B cell (primary cell): ENCODE measurements around the gene NADK2. TPM values are rescaled to one million over a fixed set of nuclear protein-coding genes. Genes with fewer than 3 reads are reported as not detected.

Source experiments
- ATAC-seq: fragments of 200-7000 bp; cut with Tn5 transposase; one replicate; pipeline ENCODE4 v1.10.0; 2021; ENCODE audit warnings: low read depth, mild to moderate bottlenecking, moderate number of reproducible peaks, moderate library complexity
- CTCF ChIA-PET: fragments of 350-600 bp; sonication (Branson Sonifier 250); formaldehyde crosslinking; loops from one replicate; lab custom pipeline; 2021; ENCODE audit warnings: antibody characterized with exemption, inconsistent platforms; lab: Charles Lee
- POLR2A ChIA-PET: fragments of 350-600 bp; sonication (Branson Sonifier 250); formaldehyde crosslinking; loops from one replicate; lab custom pipeline; 2021; ENCODE audit warnings: antibody characterized with exemption; lab: Charles Lee
- DNase-seq: peaks from one replicate; pipeline ENCODE4 v3.0.0; 2013
- H2AFZ ChIP-seq: 2 replicates; pipeline ENCODE4 v1.6.1; 2012; ENCODE audit warnings: mild to moderate bottlenecking, low read depth, low read length; ENCODE audit not compliant: insufficient read depth, poor library complexity, severe bottlenecking
- H3K27ac ChIP-seq, 2 donors: 1 replicate in 1 of 2; 2 replicates in 1 of 2; pipeline ENCODE4 v1.5.1; 2012 to 2013; ENCODE audit warnings: low read length in 2 of 2, mild to moderate bottlenecking in 2 of 2, moderate library complexity in 1 of 2
- H3K27me3 ChIP-seq, 4 experiments: fragments of 200-600 bp in 1 of 4; sonication (generic) in 1 of 4; replicated peaks in 1 of 4; 1 replicate in 2 of 4; 2 replicates in 2 of 4; pipeline versions ENCODE4 v1.6.1 to v1.7.0; 2013 to 2016; ENCODE audit warnings: low read length in 3 of 4, mild to moderate bottlenecking in 2 of 4, mixed read lengths in 1 of 4, moderate library complexity in 1 of 4; ENCODE audit not compliant: insufficient read depth in 4 of 4, control insufficient read depth in 3 of 4; ENCODE audit errors: control extremely low read depth in 1 of 4
- H3K36me3 ChIP-seq, 2 experiments: replicated peaks in 1 of 2; 1 replicate in 1 of 2; 2 replicates in 1 of 2; pipeline versions ENCODE4 v1.6.1 to v1.7.1; 2013; ENCODE audit warnings: low read length in 1 of 2; ENCODE audit not compliant: insufficient read depth in 2 of 2, control insufficient read depth in 1 of 2; ENCODE audit errors: control extremely low read depth in 1 of 2, extremely low read depth in 1 of 2
- H3K4me1 ChIP-seq, 2 donors: fragments of 200-600 bp in 1 of 2; sonication (generic) in 1 of 2; 1 replicate in 1 of 2; 2 replicates in 1 of 2; pipeline versions ENCODE4 v1.5.1 to v1.6.1; 2013 to 2017; ENCODE audit warnings: low read length in 2 of 2; ENCODE audit not compliant: control insufficient read depth in 2 of 2, insufficient read depth in 2 of 2
- H3K4me2 ChIP-seq: replicated peaks from 2 replicates; pipeline ENCODE3; 2012; ENCODE audit warnings: mild to moderate bottlenecking, low read depth, low read length; ENCODE audit not compliant: poor library complexity, severe bottlenecking
- H3K4me3 ChIP-seq, 5 experiments: fragments of 200-600 bp in 1 of 5; sonication (generic) in 1 of 5; 1 replicate in 3 of 5; 2 replicates in 2 of 5; pipeline versions ENCODE4 v1.5.1 to v1.7.0; 2011 to 2016; ENCODE audit warnings: low read length in 4 of 5, mild to moderate bottlenecking in 4 of 5, low read depth in 2 of 5, control low read depth in 1 of 5, moderate library complexity in 1 of 5; ENCODE audit not compliant: insufficient read depth in 1 of 5; ENCODE audit errors: control extremely low read depth in 1 of 5, extremely low read depth in 1 of 5
- H3K79me2 ChIP-seq: fragments of 200-600 bp; sonication (generic); one replicate; pipeline ENCODE4 v1.6.0; 2016; ENCODE audit warnings: low read length; ENCODE audit not compliant: control insufficient read depth, insufficient read depth
- H3K9ac ChIP-seq: fragments of 200-600 bp; sonication (generic); 2 replicates; pipeline ENCODE4 v1.6.1; 2017; ENCODE audit warnings: mild to moderate bottlenecking, low read length, moderate library complexity
- H3K9me3 ChIP-seq, 3 donors: one replicate each; pipeline versions ENCODE4 v1.6.1 to v1.7.1; 2013; ENCODE audit warnings: low read length in 2 of 3; ENCODE audit not compliant: control insufficient read depth in 2 of 3, insufficient read depth in 1 of 3; ENCODE audit errors: control extremely low read depth in 1 of 3
- H4K20me1 ChIP-seq: 2 replicates; pipeline ENCODE4 v1.6.0; 2012; ENCODE audit warnings: mild to moderate bottlenecking, low read length; ENCODE audit not compliant: insufficient read depth, control insufficient read depth, poor library complexity, severe bottlenecking
- H3K27ac Mint-ChIP-seq: one replicate; pipeline ENCODE4 v1.8.0; 2021; ENCODE audit warnings: mixed read lengths
- H3K27me3 Mint-ChIP-seq: one replicate; pipeline ENCODE4 v1.8.0; 2021; ENCODE audit warnings: mixed read lengths
- H3K4me1 Mint-ChIP-seq: one replicate; pipeline ENCODE4 v1.8.0; 2021; ENCODE audit warnings: mixed read lengths
- H3K4me3 Mint-ChIP-seq: one replicate; pipeline ENCODE4 v1.8.0; 2021; ENCODE audit warnings: mixed read lengths
- H3K9me3 Mint-ChIP-seq: one replicate; pipeline ENCODE4 v1.8.0; 2022; ENCODE audit warnings: mixed read lengths; ENCODE audit not compliant: insufficient read depth
- CTCF ChIP-seq: fragments of 200-600 bp; IDR thresholded peaks from one replicate; pipeline ENCODE4 v1.8.0; 2022; ENCODE audit warnings: antibody characterized with exemption, mild to moderate bottlenecking
- EZH2 ChIP-seq: IDR thresholded peaks from 2 replicates; pipeline ENCODE4 v1.6.1; 2012; ENCODE audit warnings: borderline replicate concordance, low read depth, mild to moderate bottlenecking, moderate library complexity, low read length; ENCODE audit not compliant: insufficient read depth, poor library complexity, severe bottlenecking
- WGBS: methylation state at CpG from one replicate; pipeline ENCODE4 v1.1.5; 2013; ENCODE audit warnings: missing lambda C conversion rate; ENCODE audit not compliant: insufficient coverage; 5-methylcytosine and 5-hydroxymethylcytosine counted together
- intact Hi-C: fragments of 100-400 bp; cut with micrococcal nuclease; formaldehyde crosslinking; loops from one replicate; pipeline ENCODE4 v1.10.0; 2022
- polyA plus RNA-seq: library from polyadenylated mRNA; depleted of rRNA; stranded (reverse); fragments of >200 nt; gene quantifications from 2 replicates; pipeline ENCODE4 v1.2.3, GENCODE V29; 2012
- total RNA-seq, 2 donors: library from RNA; stranded (reverse); fragments of 120-200 nt in 1 of 2; gene quantifications; 1 replicate in 1 of 2; 2 replicates in 1 of 2; pipeline versions ENCODE4 v1.2.3 to v1.2.4, GENCODE V29; 2013 to 2022

NADK2 gene
- total and polyA plus RNA-seq, 2 donors (not counting 1 experiment from before 2014, with no cell fraction given): 3.3 to 18.6 TPM

- no peak overlapping the region for H3K9ac ChIP-seq
- no peak overlapping the region for H3K4me3 ChIP-seq
- intact Hi-C loops: no loop called here
- no peaks in the 10 kb centered on the region for H3K4me1 ChIP-seq
- no peak overlapping the region for H2AFZ ChIP-seq
- TF ChIP-seq EZH2 (no peak), CTCF (no peak)
- WGBS: 100% methylated on average over 1 of the region's 2 CpGs
- ChIA-PET CTCF (interaction anchor here (1.3 kb wide), 1 partner anchor 8 kb away, joined by 3 read pairs; no protein-coding TSS in a partner anchor), POLR2A (no interaction called here)
- no peak for DNase-seq
- H3K79me2 ChIP-seq: no peaks in the 10 kb centered on the region
- no peak overlapping the region for H3K4me2 ChIP-seq
- peaks cover 0 to 3% of the 10 kb centered on the region in 2 experiments for H3K36me3 ChIP-seq
- no peaks in the 10 kb centered on the region for H3K27me3 ChIP-seq
- H3K4me3 Mint-ChIP-seq: no peak overlapping the region
- H3K4me1 Mint-ChIP-seq: no peaks in the 10 kb centered on the region
- peaks cover 3% of the 10 kb centered on the region for H3K9me3 Mint-ChIP-seq
- H3K27ac Mint-ChIP-seq: no peak overlapping the region
- H3K27me3 Mint-ChIP-seq: no peaks in the 10 kb centered on the region
- ATAC-seq: no peak
- H3K9me3 ChIP-seq: no peaks in the 10 kb centered on the region
- H3K27ac ChIP-seq: no peak overlapping the region
- no peaks in the 10 kb centered on the region for H4K20me1 ChIP-seq
Measured at GRCh38 chr5:36205329-36205728, 36.4 kb downstream of the NADK2 start.

DNA sequence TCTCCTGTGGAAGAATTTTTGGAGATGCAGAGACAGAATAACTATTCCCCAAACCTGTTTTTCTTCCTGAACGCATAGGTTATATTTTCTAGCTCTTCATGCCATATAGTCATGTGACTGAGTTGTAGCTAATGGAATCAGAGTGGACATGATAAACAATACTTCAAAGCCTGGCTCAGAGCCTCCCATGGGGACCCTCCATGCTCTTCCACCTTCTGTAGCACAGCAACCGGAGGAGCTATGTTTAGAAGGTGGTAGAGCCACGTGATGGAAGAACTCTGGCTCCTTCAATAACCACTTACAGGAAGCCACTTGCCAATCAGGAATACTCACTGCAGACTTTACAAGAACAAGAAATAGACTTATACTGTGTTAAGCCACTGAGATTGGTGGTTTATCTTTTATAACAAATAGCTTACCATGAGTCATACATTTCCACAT, 39.2 kb downstream of the NADK2 start:
- Histone ChIP-seq H3K4me3 (no peak overlapping the region), H3K4me2 (no peak overlapping the region), H3K9me3 (no peaks in the 10 kb centered on the region), H3K4me1 (no peaks in the 10 kb centered on the region), H3K9ac (no peak overlapping the region), H3K36me3 (peaks cover 0 to 10% of the 10 kb centered on the region in 2 experiments), H3K79me2 (no peaks in the 10 kb centered on the region), H2AFZ (no peak overlapping the region), H3K27ac (no peak overlapping the region), H4K20me1 (no peaks in the 10 kb centered on the region), H3K27me3 (no peaks in the 10 kb centered on the region)
- ChIA-PET CTCF (no interaction called here), POLR2A (no interaction called here)
- intact Hi-C loops: no loop called here
- Mint-ChIP-seq H3K27ac (no peak overlapping the region), H3K4me3 (no peak overlapping the region), H3K4me1 (no peaks in the 10 kb centered on the region), H3K27me3 (no peaks in the 10 kb centered on the region), H3K9me3 (peaks cover 3% of the 10 kb centered on the region)
- ATAC-seq (no peak), DNase-seq (no peak)
- TF ChIP-seq EZH2: no peak
- no peak for TF ChIP-seq CTCF
- 20% methylated on average over 2 of the region's 3 CpGs for WGBS
